Inflammatory macrophage treated with lipopolysaccharide for 1 hour (primary cell): ENCODE results near the gene AADACL4.
A peak's percentile ranks its signal among the peaks of the same experiment; 100 is the strongest.
"Not testable (repeated sequence)": the region's sequence is repeated elsewhere in the genome, so short reads cannot be mapped to it uniquely, and the experiment has no call there.

Experiments used
- DNase-seq, 2 donors: peaks; one replicate each; pipeline ENCODE4 v3.0.0-alpha.2; 2020 to 2022

AADACL4 gene

DNA sequence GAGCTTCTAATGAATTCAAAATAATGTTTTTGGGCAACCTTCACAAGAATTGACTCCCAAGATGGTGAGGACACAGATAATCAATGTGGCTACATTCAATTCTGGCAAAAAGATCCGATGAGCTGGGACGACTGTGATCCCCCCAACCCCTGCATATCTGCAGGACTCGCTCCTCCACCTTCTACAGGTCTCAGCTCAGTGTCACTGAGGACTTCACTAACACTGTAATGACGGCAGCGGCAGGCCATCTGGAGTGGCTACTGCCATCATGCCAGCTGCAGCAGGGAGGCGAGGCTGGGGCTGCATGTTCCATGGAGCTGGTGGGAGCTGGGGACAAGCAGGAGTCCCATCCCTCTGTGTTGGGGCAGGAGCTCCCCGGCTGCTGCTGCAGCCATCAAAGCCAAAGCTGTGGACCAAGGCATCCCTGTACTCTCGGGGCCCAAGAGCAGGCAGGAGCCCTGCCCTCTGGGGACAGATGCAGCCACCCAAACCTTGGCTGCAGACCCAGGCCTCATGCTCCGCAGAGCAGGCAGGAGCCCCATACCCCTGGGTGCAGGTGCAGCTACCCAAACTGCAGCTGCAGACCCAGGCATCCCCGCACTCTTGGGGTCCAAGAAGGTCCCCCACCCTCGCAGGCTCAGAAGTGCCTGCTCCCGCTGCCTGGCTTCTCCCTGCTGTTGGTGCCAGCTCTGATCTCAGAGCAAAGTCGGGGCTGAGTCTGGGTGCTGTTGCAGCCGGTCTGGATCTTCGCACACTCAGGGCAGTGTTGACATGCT lies 13.7 kb upstream of the AADACL4 start:
- DNase-seq: no peak

DNA sequence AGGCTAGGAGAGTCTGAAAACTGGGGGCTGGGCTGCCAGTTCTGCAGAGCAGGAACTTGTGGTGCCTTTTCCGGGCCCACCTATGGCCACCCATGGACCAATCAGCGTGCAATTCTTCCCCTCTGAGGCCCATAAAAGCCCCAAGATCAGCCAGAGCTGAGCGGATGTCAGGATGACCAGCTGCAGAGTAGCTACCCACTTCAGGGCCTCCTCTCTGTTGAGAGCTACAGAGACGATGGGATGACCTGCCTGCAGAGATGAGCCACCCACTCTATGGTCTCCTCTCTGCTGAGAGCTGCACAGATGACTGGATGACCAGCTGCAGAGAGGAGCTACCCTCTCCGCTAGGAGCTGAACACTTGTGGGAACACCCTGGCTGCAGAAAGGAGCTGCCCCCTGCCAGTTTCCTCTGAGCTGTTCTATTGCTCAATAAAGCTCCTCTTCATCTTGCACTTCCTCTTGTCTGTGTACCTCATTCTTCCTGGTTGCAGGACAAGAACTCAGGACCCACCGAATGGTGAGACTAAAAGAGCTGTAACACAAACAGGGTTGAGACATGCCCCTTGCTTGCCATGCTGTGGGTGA lies 12.8 kb upstream of the AADACL4 start:
- peak; percentile 30 to 43 for DNase-seq

DNA sequence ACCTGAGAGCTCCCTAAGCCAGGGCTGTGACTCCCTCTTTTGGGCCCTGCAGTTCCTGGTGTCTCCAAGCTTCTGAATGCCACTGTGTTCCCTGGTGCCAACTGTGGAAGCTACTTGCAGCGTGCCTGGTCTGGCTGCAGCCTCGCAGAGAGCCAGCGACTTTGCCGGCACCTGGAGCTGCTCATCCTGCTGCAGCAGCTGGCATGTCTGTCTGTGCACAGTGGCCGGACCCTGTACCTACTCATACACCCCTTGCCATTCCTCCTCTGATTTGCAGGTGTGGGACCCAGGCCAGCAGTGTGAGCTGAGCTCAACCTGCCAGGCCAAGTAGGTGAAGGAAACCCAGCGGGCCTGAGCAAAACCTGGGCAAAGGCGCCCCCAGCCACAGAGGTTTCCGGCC lies 12.3 kb upstream of the AADACL4 start:
- no peak for DNase-seq

GRCh38 chr1:12634156-12634555 lies 9.7 kb upstream of the AADACL4 start:
- no peak for DNase-seq

GRCh38 chr1:12634696-12635202 lies 9.1 kb upstream of the AADACL4 start:
- no peak for DNase-seq

GRCh38 chr1:12636098-12636950 lies 7.6 kb upstream of the AADACL4 start:
- no peak for DNase-seq

- DNase-seq: no peak
Measured at GRCh38 chr1:12637693-12638092, 6.2 kb upstream of the AADACL4 start.

DNA sequence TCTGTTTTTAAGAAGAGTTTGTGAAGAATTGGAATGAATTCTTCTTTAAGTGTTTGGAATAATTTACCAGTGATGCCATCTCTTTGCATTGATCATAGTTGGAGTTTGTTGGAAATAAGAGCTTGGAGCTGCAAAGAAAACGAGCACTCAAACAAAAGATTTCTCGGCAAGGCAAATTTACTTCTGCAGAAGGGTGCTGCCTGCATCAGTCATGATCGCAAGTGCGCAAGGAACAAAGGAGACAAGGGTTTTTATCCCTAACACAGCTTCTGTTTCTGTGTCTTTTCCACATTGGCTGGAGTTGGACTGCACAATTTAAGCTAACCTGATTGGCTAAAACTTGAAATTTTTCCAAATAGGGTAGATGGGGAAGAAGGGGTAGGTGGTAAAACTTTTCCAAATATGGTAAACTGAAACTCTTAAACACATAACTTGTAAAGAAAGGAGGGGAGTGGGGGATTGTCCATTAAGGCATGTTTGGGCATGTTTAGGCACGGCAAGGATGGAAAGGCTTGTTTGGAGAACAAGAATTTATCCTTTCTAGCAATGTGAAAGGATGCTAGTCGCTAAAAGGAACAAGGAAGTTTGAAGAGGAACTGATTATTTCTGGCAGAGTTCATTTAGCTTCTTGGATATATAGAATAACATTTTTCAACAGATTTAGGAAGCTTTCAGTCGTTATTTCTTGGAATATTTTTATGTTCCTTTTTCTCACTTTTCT lies 3.5 kb upstream of the AADACL4 start:
- no peak for DNase-seq

- DNase-seq: no peak
Measured at GRCh38 chr1:12640958-12641272, 3.0 kb upstream of the AADACL4 start.

GRCh38 chr1:12643079-12643478 lies 806 bp upstream of the AADACL4 start:
- no peak for DNase-seq

DNA sequence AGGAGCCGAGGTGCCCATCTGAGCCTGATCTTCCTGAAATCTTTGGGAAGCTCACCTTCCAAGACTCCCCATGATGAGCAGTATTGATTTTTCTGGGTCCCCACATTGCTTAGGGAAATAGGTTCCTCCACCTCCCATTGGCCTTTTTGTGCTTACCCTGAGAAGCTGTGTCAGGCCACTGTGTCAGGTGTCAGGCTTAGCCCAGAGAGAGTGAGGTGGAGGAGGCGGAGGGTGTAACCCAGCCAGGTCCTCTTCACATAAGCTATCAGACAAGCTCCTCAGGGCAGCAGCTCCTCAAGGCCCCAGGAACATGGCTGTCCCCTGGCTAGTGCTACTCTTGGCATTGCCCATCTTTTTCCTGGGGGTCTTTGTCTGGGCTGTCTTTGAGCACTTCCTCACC lies 352 bp downstream of the AADACL4 start:
- no peak for DNase-seq

DNA sequence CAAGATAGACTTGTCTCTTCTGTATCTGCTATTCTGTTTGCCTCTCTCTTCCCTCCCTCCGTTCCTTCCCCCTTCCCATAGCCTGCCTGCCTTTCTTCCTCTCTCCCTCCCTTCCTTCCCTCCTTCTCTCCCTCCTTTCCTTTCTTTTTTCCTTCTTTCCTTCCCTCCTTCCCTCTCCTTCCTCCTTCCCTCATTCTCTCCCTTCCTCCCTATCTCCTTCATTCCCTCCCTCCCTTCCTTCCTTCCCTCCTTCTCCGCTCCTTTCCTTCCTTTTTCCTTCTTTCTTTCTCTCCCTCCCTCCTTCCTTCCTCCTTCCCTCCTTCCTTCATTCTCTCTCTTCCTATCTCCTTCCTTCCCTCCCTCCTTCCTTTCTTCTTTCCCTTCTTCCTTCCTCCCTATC lies 944 bp downstream of the AADACL4 start:
- no peak for DNase-seq

DNA sequence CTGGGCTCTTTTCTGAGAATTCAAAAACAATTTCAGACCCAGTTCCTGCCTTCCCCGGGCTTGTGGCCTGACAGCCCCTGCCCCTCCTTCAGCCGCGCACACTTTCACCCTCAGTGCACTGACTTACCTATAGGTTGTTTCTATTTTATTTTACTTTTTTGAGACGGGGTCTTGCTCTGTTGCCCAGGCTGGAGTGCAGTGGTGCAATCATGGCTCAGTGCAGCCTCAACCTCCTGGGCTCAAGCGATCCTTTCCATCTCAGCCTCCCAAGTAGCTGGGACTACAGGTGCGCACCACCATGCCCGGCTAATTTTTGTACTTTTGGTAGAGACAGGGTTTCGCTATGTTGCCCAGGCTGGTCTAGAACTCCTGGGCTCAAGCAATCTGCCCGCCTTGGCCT lies 1.5 kb downstream of the AADACL4 start:
- not testable (repeated sequence) for DNase-seq

DNA sequence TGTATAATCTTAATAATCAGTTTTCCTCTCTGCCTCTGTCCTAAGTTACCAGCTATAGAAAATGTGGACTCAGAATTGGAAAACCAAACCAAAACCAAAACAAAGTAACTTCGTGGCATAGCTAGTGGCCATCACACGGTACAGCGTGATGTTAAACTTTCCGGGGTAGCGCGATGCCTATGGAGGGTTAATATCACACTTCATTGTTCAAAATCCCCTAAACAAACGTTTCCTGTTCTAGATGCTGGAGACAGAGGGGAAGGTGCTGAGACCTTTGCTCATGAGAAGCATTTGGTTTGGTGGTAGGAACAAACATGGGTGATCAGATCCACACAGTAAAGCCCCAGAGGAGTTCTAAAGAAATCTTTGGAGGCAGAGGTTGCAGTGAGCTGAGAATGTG lies 4.9 kb downstream of the AADACL4 start:
- no peak for DNase-seq

DNA sequence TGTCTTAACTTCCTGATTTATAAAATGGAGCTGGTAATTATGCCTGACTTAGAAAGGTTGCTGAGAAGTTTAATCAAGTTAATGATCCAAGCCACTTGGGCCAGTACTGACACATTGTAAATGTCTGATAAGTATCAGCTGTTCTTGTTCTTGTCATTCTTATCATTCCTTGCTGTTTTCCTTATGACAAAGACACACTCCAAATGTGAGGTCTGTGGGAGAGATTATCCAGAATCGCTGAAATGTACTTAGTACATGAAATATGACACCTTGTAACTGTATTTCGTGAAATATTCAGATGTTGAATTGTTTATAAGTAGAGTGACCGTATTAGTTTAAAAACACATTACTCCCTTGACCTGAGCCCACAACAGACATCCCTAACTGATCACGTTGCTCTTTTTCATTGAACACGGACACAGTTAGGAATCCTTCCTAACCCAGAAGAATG lies 6.1 kb downstream of the AADACL4 start:
- DNase-seq: no peak

- no peak for DNase-seq
Measured at GRCh38 chr1:12654004-12654567, 10.2 kb downstream of the AADACL4 start.

- DNase-seq: no peak
Measured at GRCh38 chr1:12654657-12655056, 10.8 kb downstream of the AADACL4 start.

DNA sequence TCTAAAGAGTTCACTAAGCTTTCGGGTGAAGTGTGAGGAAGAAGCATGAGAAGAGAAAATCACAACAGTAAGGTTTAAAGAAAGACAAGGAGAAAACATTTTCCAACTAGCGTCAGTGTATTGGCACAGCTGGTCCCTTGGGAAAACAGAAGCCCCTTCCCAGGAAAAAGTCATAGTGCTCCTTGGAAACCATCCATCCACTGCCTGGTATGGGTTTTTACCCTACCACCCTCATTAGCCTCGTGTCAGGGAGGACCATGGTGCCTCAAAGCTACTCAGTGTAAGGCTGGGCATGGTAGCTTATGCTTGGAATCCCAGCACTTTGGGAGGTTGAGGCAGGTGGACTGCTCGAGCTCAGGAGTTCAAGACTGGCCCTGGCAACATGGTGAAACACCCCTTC lies 12.7 kb downstream of the AADACL4 start:
- DNase-seq: no peak

DNA sequence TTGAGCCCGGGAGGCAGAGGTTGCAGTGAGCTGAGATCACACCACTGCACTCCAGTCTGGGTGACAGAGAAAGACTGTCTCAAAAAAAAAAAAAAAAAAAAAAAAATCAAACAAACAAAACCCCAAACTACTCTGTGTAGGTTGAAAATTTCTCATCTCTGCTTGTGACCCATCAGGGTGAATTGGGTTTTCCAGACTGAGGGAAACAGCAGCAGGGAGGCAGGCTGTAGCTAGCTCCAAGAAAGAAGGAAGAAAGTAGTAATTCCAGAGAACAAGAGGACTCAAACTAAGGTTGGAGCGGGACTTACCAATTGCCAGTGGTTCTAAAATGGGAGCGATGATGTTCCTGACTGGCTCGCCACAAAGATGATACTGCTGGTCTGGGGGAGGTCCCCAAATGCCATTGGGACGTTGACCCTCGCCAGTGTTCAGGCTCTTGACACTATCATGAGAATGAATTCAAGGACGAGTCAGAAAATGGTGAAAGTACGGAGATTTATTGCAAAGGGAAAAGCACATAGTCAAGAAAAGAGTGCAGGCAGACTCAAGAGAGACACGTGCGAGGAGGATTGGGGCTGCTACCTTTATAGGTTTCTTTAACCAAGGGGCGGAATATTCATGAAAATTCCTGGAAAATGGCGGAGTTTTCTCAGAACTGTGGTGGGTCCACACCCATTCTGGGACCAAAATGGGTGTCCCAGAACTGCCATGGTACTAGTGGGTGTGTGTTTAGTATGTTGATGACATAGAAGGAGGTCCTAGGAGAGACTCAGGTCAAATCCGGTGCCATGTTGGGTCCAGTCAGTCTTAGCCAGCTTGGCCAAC lies 13.4 kb downstream of the AADACL4 start:
- DNase-seq: peak in 1 of 2 donors; percentile 4

DNA sequence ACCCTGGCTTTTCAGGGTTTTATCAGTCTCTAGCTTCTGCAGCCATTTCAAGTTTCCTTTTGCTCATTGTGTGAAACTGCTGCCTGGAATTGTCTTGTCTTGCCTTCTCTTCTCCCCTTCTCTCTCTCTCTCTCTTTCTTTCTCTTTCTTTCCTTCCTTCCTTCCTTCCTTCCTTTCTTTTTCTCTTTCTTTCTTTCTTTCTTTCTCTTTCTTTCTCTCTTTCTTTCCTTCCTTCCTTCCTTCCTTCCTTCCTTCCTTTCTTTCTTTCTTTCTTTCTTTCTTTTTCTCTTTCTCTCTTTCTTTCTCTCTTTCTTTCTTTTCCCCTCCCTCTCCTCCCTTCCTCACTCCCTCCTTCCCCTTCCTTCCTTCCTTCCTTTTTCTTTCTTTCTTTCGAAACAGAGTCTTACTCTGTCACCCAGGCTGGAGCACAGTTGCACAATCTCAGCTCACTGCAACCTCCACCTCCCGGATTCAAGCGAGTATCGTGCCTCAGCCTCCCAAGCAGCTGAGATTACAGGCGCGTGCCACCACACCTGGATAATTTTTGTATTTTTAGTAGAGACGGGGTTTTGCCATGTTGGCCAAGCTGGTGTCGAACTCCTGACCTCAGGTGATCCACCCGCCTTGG lies 14.1 kb downstream of the AADACL4 start:
- not testable (repeated sequence) for DNase-seq
